ENCODE results near the gene ZMYND15. TPM values are rescaled to one million over a fixed set of nuclear protein-coding genes. Genes with fewer than 3 reads are reported as not detected.

ZMYND15 gene
- total RNA-seq, 1 experiment from 2014 or later = 0.42 TPM

DNA sequence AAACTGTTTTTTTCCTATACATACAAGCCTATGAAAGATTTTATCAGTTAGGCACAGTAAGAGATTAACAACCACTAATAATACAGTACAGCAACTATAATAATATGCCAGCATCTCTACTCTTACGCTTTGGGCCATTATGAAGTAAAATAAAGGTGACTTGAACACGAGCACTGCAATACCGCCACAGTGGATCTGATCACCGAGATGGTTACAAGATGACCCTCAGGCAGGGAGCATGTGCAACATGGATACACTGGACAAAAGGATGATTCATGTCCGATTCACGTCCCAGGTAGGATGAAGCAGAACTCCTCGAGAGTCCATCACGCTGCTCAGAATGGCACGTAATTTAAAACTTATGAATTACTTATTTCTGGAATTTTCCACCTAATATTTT, 46.2 kb upstream of the ZMYND15 start:
- H4K8ac ChIP-seq (replicated peaks; ENCODE audit: insufficient read length, low read depth, low read length) = no peak overlapping the region
- H4K91ac ChIP-seq (ENCODE audit: insufficient read length, low read depth, low read length) = no peak overlapping the region
- no peak overlapping the region for H2AK5ac ChIP-seq (ENCODE audit: insufficient read length, low read length)
- no peak overlapping the region for H2BK12ac ChIP-seq (ENCODE audit: insufficient read length, low read depth, low read length)
- no peak overlapping the region for H3K56ac ChIP-seq (ENCODE audit: insufficient read length, low read depth, low read length)
- H3K4ac ChIP-seq (ENCODE audit: low read depth, low read length) = no peak overlapping the region
- no peak overlapping the region for H3K23ac ChIP-seq (ENCODE audit: insufficient read length, low read depth, low read length)
- TF ChIP-seq, protein P1, sequence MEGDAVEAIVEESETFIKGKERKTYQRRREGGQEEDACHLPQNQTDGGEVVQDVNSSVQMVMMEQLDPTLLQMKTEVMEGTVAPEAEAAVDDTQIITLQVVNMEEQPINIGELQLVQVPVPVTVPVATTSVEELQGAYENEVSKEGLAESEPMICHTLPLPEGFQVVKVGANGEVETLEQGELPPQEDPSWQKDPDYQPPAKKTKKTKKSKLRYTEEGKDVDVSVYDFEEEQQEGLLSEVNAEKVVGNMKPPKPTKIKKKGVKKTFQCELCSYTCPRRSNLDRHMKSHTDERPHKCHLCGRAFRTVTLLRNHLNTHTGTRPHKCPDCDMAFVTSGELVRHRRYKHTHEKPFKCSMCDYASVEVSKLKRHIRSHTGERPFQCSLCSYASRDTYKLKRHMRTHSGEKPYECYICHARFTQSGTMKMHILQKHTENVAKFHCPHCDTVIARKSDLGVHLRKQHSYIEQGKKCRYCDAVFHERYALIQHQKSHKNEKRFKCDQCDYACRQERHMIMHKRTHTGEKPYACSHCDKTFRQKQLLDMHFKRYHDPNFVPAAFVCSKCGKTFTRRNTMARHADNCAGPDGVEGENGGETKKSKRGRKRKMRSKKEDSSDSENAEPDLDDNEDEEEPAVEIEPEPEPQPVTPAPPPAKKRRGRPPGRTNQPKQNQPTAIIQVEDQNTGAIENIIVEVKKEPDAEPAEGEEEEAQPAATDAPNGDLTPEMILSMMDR (conservative IDR thresholded peaks at IDR 0.05) = no peak
- H2BK120ac ChIP-seq (ENCODE audit: low read depth, low read length, poor library complexity, severe bottlenecking) = no peak overlapping the region
- no peak overlapping the region for H2BK5ac ChIP-seq (ENCODE audit: insufficient read length, low read length)
- no peaks in the 10 kb centered on the region for H3K9me3 Mint-ChIP-seq
- no peaks in the 10 kb centered on the region for H4K20me1 ChIP-seq (ENCODE audit: control insufficient read depth, insufficient read depth, insufficient read length)
- no peak overlapping the region for H3K4me2 ChIP-seq (ENCODE audit: insufficient read depth, insufficient read length, low read length)
- no peak overlapping the region for H3K18ac ChIP-seq (ENCODE audit: insufficient read length, low read depth, low read length)
- H3K9ac ChIP-seq (ENCODE audit: extremely low read depth, insufficient read length, low read length) = no peak overlapping the region
- no peak overlapping the region for H3K4me3 Mint-ChIP-seq
- H3K23me2 ChIP-seq (ENCODE audit: insufficient read length, low read depth, low read length, poor library complexity, severe bottlenecking) = no peaks in the 10 kb centered on the region
- WGBS (ENCODE audit: extremely low coverage, insufficient read length, low lambda C conversion rate) = no CpG with 5 or more reads among the region's 9 CpGs
- peaks cover 24% of the 10 kb centered on the region; the same call in 1 of the 2 replicates for H3K79me2 ChIP-seq (ENCODE audit: insufficient read depth, low read length)
- no peak overlapping the region for H4K5ac ChIP-seq (ENCODE audit: insufficient read length, low read depth, low read length)
- peaks cover 40 to 73% (median 71%) of the 10 kb centered on the region in 3 experiments; a peak in 6 of 7 replicates for H3K36me3 Mint-ChIP-seq (ENCODE audit: insufficient read depth in 1 of 3, low read depth in 3 of 3)
- H3K27me3 Mint-ChIP-seq (ENCODE audit: low read depth) = no peaks in the 10 kb centered on the region
- H3K9me3 ChIP-seq (ENCODE audit: control insufficient read depth, low read depth, low read length) = no peaks in the 10 kb centered on the region
- peaks cover 6% of the 10 kb centered on the region for H3K79me1 ChIP-seq (ENCODE audit: insufficient read depth, low read depth, low read length, poor library complexity, severe bottlenecking)
- H3T11ph ChIP-seq (ENCODE audit: low read length) = no peak overlapping the region
- no peak overlapping the region for H3K27ac ChIP-seq (ENCODE audit: insufficient read length, low read depth, low read length)
- H3K14ac ChIP-seq (ENCODE audit: insufficient read depth, low read length) = no peak overlapping the region
- no peak overlapping the region; a peak in 1 of 7 replicates for H3K27ac Mint-ChIP-seq
- no peak for DNase-seq
- no peak overlapping the region for H2BK15ac ChIP-seq (ENCODE audit: low read depth, low read length)
- H2BK20ac ChIP-seq (ENCODE audit: low read depth, low read length, poor library complexity, severe bottlenecking) = no peak overlapping the region
- no peaks in the 10 kb centered on the region for H3K4me1 Mint-ChIP-seq
- H2AFZ ChIP-seq (ENCODE audit: low read length) = no peak overlapping the region
- no peaks in the 10 kb centered on the region for H3K4me1 ChIP-seq (ENCODE audit: insufficient read depth, low read length)
- no peaks in the 10 kb centered on the region for H3K27me3 ChIP-seq (ENCODE audit: insufficient read depth, low read length)
